ENCODE data around the gene WDR90.

WDR90 gene

GRCh38 chr16:660132-660458 is 10.9 kb downstream of the WDR90 start:
- H4K20me1 ChIP-seq (ENCODE audit: insufficient read depth, low read length, poor library complexity, severe bottlenecking): no peaks in the 10 kb centered on the region
- no peak overlapping the region for H2AFZ ChIP-seq (ENCODE audit: low read length)
- no peaks in the 10 kb centered on the region for H3F3A ChIP-seq (ENCODE audit: low read depth)
- H3K4me1 ChIP-seq (ENCODE audit: insufficient read depth, low read length, poor library complexity, severe bottlenecking): no peaks in the 10 kb centered on the region
- no peaks in the 10 kb centered on the region for H3K36me3 ChIP-seq (ENCODE audit: insufficient read depth, low read length)
- no peak overlapping the region for H3K4me3 ChIP-seq (ENCODE audit: low read length, poor library complexity, severe bottlenecking)
- no peaks in the 10 kb centered on the region for H3K9me3 ChIP-seq (ENCODE audit: insufficient read depth, low read depth, low read length)
- H3K4me2 ChIP-seq (ENCODE audit: low read depth, low read length, poor library complexity, severe bottlenecking): no peak overlapping the region
- no peaks in the 10 kb centered on the region for H3K9me2 ChIP-seq (replicated peaks; ENCODE audit: low read depth, low read length)
- no peak for TF ChIP-seq CTCF (conservative IDR thresholded peaks at IDR 0.05; ENCODE audit: low read length)
- no peak for TF ChIP-seq EZH2phosphoT487 (IDR thresholded peaks at IDR 0.05; ENCODE audit: borderline replicate concordance)
- H3K9ac ChIP-seq (ENCODE audit: low read depth, low read length, poor library complexity, severe bottlenecking): no peak overlapping the region
- H3K79me2 ChIP-seq (ENCODE audit: insufficient read depth, low read length): no peaks in the 10 kb centered on the region
- no peaks in the 10 kb centered on the region for H3K27me3 ChIP-seq (ENCODE audit: insufficient read depth, low read length, poor library complexity, severe bottlenecking)

- H3K4me3 ChIP-seq (ENCODE audit: low read length, poor library complexity, severe bottlenecking): no peak overlapping the region
- no peaks in the 10 kb centered on the region for H3K4me1 ChIP-seq (ENCODE audit: insufficient read depth, low read length, poor library complexity, severe bottlenecking)
- H4K20me1 ChIP-seq (ENCODE audit: insufficient read depth, low read length, poor library complexity, severe bottlenecking): no peaks in the 10 kb centered on the region
- H3F3A ChIP-seq (ENCODE audit: low read depth): no peaks in the 10 kb centered on the region
- no peaks in the 10 kb centered on the region for H3K36me3 ChIP-seq (ENCODE audit: insufficient read depth, low read length)
- no peak overlapping the region for H2AFZ ChIP-seq (ENCODE audit: low read length)
- no peak overlapping the region for H3K4me2 ChIP-seq (ENCODE audit: low read depth, low read length, poor library complexity, severe bottlenecking)
- no peaks in the 10 kb centered on the region for H3K27me3 ChIP-seq (ENCODE audit: insufficient read depth, low read length, poor library complexity, severe bottlenecking)
- no peak for TF ChIP-seq CTCF (conservative IDR thresholded peaks at IDR 0.05; ENCODE audit: low read length)
- no peak for TF ChIP-seq EZH2phosphoT487 (IDR thresholded peaks at IDR 0.05; ENCODE audit: borderline replicate concordance)
- no peaks in the 10 kb centered on the region for H3K9me2 ChIP-seq (replicated peaks; ENCODE audit: low read depth, low read length)
- H3K79me2 ChIP-seq (ENCODE audit: insufficient read depth, low read length): no peaks in the 10 kb centered on the region
- no peaks in the 10 kb centered on the region for H3K9me3 ChIP-seq (ENCODE audit: insufficient read depth, low read depth, low read length)
- no peak overlapping the region for H3K9ac ChIP-seq (ENCODE audit: low read depth, low read length, poor library complexity, severe bottlenecking)
These were observed 11.5 kb downstream of the WDR90 start for GRCh38 chr16:660459-661183.

- H3K9ac ChIP-seq (ENCODE audit: low read depth, low read length, poor library complexity, severe bottlenecking): no peak overlapping the region
- no peaks in the 10 kb centered on the region for H3K79me2 ChIP-seq (ENCODE audit: insufficient read depth, low read length)
- H2AFZ ChIP-seq (ENCODE audit: low read length): no peak overlapping the region
- no peak for TF ChIP-seq CTCF (conservative IDR thresholded peaks at IDR 0.05; ENCODE audit: low read length)
- no peak for TF ChIP-seq EZH2phosphoT487 (IDR thresholded peaks at IDR 0.05; ENCODE audit: borderline replicate concordance)
- H3K4me2 ChIP-seq (ENCODE audit: low read depth, low read length, poor library complexity, severe bottlenecking): no peak overlapping the region
- no peaks in the 10 kb centered on the region for H3K9me2 ChIP-seq (replicated peaks; ENCODE audit: low read depth, low read length)
- H3K9me3 ChIP-seq (ENCODE audit: insufficient read depth, low read depth, low read length): no peaks in the 10 kb centered on the region
- no peaks in the 10 kb centered on the region for H3K4me1 ChIP-seq (ENCODE audit: insufficient read depth, low read length, poor library complexity, severe bottlenecking)
- no peaks in the 10 kb centered on the region for H3K27me3 ChIP-seq (ENCODE audit: insufficient read depth, low read length, poor library complexity, severe bottlenecking)
- no peaks in the 10 kb centered on the region for H4K20me1 ChIP-seq (ENCODE audit: insufficient read depth, low read length, poor library complexity, severe bottlenecking)
- H3F3A ChIP-seq (ENCODE audit: low read depth): no peaks in the 10 kb centered on the region
- H3K36me3 ChIP-seq (ENCODE audit: insufficient read depth, low read length): no peaks in the 10 kb centered on the region
- no peak overlapping the region for H3K4me3 ChIP-seq (ENCODE audit: low read length, poor library complexity, severe bottlenecking)
These were observed 12.1 kb downstream of the WDR90 start for GRCh38 chr16:661184-661821.
